ENCODE measurements around the gene AOAH. TPM values are rescaled to one million over a fixed set of nuclear protein-coding genes. Genes with fewer than 3 reads are reported as not detected.

Gene AOAH
- total RNA-seq, 5 donors from 2014 or later (not counting 1 experiment from before 2014, with no cell fraction given): 13.0 to 78.5 (median 27.5) TPM

DNA sequence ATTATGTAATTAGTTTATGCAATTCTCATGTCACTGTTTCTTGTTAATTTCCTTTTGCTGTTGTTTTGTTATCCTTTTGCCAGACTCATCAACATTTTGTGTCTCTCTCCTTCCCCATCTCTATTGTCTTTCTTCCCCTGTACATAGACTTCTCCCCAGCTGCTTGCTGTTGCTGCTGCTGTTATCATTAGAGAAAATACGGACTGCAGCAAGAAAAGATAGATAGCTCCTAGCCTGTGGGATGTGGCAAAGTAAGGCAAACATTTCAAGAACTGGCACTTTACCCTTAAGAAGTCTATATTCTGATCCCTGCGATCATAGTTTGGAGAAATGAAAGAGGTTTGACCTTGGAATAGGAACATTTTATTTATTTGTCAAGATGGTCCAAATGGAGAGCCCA, 162.2 kb downstream of the AOAH start:
- CTCF ChIA-PET: no interaction called here

DNA sequence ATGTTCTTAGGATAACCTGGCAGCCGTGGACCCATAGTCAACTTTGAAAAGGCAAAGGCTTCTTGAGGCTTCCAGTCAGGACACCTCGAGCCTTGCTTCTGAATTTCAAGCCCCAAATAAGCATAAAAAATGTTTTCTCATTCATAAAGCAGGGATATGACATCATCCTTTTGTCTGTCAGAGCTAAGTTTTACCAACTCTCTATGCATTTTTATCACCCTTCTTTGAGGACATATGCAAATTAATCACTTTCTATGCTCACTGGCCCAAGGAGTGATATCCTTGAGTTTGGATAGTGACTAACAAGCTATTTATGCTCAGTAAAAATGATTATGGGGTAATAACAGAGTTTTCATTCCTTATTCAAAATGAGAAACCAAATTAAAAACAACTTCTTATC, 175.3 kb downstream of the AOAH start:
- Histone ChIP-seq H3K4me1 (ENCODE audit: control insufficient read depth in 1 of 2, extremely low read depth in 1 of 2, insufficient read depth in 2 of 2, low read length in 2 of 2) (no peaks in the 10 kb centered on the region), H3K36me3 (ENCODE audit: control insufficient read depth in 2 of 2, extremely low read depth in 1 of 2, insufficient read depth in 1 of 2, low read length in 1 of 2) (peaks cover 3 to 24% of the 10 kb centered on the region in 2 donors)
- H3K4me1 Mint-ChIP-seq: no peaks in the 10 kb centered on the region

More for the DNA sequence above, 162.2 kb downstream of the AOAH start:
- Histone ChIP-seq H3K36me3 (ENCODE audit: control insufficient read depth in 2 of 2, extremely low read depth in 1 of 2, insufficient read depth in 1 of 2, low read length in 1 of 2) (peaks cover 0 to 5% of the 10 kb centered on the region in 2 donors), H3K9me3 (no peaks in the 10 kb centered on the region), H3K27ac (ENCODE audit: low read length) (no peak overlapping the region), H3K4me1 (ENCODE audit: control insufficient read depth in 1 of 2, extremely low read depth in 1 of 2, insufficient read depth in 2 of 2, low read length in 2 of 2) (no peaks in the 10 kb centered on the region), H3K4me3 (ENCODE audit: control insufficient read depth in 1 of 2, extremely low read depth in 1 of 2, low read length in 1 of 2) (no peak overlapping the region), H3K27me3 (replicated peaks in 1 of 2; ENCODE audit: control insufficient read depth in 2 of 2, extremely low read depth in 1 of 2, insufficient read depth in 2 of 2, low read length in 1 of 2) (no peaks in the 10 kb centered on the region)
- Mint-ChIP-seq H3K27me3 (no peaks in the 10 kb centered on the region), H3K4me1 (no peaks in the 10 kb centered on the region), H3K9me3 (no peaks in the 10 kb centered on the region), H3K4me3 (no peak overlapping the region), H3K27ac (no peak overlapping the region), H3K36me3 (peaks cover 5% of the 10 kb centered on the region)
- DNase-seq (no peak), ATAC-seq (replicated peaks in 1 of 4) (no peak)
- POLR2A ChIA-PET: no interaction called here
- WGBS (ENCODE audit: insufficient coverage): no CpG with 5 or more reads among the region's 2 CpGs

DNA sequence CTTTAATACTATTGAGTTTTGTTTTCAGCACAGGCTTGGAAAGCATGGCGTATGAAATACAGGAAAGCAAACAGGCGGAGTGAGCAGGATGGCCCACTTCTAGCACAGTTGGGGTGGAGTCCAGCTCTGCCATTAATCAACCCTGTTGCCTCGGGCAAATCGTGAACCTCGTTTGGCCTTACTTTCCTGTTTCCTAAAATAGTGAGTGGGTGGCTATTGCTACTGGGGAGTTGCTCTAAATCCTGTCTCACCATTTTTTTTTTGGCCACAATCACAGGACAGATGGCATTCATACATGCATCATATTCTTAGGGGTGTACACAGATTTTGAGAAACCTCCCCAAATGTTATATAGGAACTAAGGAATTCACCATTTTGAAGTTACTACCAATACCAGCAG, 176.9 kb downstream of the AOAH start:
- WGBS (ENCODE audit: insufficient coverage): 92% methylated on average over 2 of the region's 5 CpGs
- H3K36me3 ChIP-seq (ENCODE audit: control insufficient read depth in 2 of 2, extremely low read depth in 1 of 2, insufficient read depth in 1 of 2, low read length in 1 of 2): peaks cover 3 to 24% of the 10 kb centered on the region in 2 donors

More for the DNA sequence above, 175.3 kb downstream of the AOAH start:
- H3K9me3 Mint-ChIP-seq: no peaks in the 10 kb centered on the region
- H3K27ac Mint-ChIP-seq: no peak overlapping the region
- POLR2A ChIA-PET: no interaction called here
- Histone ChIP-seq H3K9me3 (no peaks in the 10 kb centered on the region), H3K27ac (ENCODE audit: low read length) (no peak overlapping the region), H3K27me3 (replicated peaks in 1 of 2; ENCODE audit: control insufficient read depth in 2 of 2, extremely low read depth in 1 of 2, insufficient read depth in 2 of 2, low read length in 1 of 2) (no peaks in the 10 kb centered on the region), H3K4me3 (ENCODE audit: control insufficient read depth in 1 of 2, extremely low read depth in 1 of 2, low read length in 1 of 2) (no peak overlapping the region)
- no peak for ATAC-seq (replicated peaks in 1 of 4)
- no peaks in the 10 kb centered on the region for H3K27me3 Mint-ChIP-seq
- H3K4me3 Mint-ChIP-seq: no peak overlapping the region
- H3K36me3 Mint-ChIP-seq: peaks cover 7% of the 10 kb centered on the region
- CTCF ChIA-PET: no interaction called here
- WGBS (ENCODE audit: insufficient coverage): 83% methylated on average over 2 of the region's 2 CpGs
- no peak for DNase-seq

DNA sequence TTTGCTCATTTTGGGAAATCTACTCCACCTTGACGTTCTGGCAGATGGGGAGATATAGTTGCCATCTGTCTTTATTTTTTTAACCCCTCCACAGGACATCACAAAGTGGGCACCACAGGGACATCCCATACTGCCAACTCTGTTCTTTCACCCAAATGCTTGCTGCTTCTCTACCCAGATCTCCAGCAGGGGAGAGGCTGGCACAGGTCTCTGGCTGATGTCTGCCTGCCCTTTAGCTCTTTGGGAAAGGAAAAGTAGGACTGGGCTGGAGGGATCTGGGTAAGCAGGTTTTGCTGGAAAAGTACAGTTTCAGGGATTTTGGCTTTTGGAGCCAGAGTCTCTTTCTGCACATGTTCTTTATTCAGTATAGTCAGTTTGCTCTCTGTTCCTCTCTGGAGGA, 178.0 kb downstream of the AOAH start:
- Mint-ChIP-seq H3K36me3 (peaks cover 11% of the 10 kb centered on the region), H3K27ac (no peak overlapping the region), H3K4me3 (no peak overlapping the region), H3K9me3 (no peaks in the 10 kb centered on the region), H3K27me3 (no peaks in the 10 kb centered on the region), H3K4me1 (no peaks in the 10 kb centered on the region)
- DNase-seq (no peak), ATAC-seq (replicated peaks in 1 of 4) (no peak)
- Histone ChIP-seq H3K27me3 (replicated peaks in 1 of 2; ENCODE audit: control insufficient read depth in 2 of 2, extremely low read depth in 1 of 2, insufficient read depth in 2 of 2, low read length in 1 of 2) (no peaks in the 10 kb centered on the region), H3K9me3 (no peaks in the 10 kb centered on the region), H3K27ac (ENCODE audit: low read length) (no peak overlapping the region), H3K4me1 (ENCODE audit: control insufficient read depth in 1 of 2, extremely low read depth in 1 of 2, insufficient read depth in 2 of 2, low read length in 2 of 2) (no peaks in the 10 kb centered on the region), H3K36me3 (ENCODE audit: control insufficient read depth in 2 of 2, extremely low read depth in 1 of 2, insufficient read depth in 1 of 2, low read length in 1 of 2) (peaks cover 3 to 24% of the 10 kb centered on the region in 2 donors), H3K4me3 (ENCODE audit: control insufficient read depth in 1 of 2, extremely low read depth in 1 of 2, low read length in 1 of 2) (no peak overlapping the region)
- POLR2A ChIA-PET: no interaction called here
- CTCF ChIA-PET: no interaction called here
- WGBS (ENCODE audit: insufficient coverage): no CpG with 5 or more reads among the region's 1 CpG

More for the DNA sequence above, 176.9 kb downstream of the AOAH start:
- Histone ChIP-seq H3K27me3 (replicated peaks in 1 of 2; ENCODE audit: control insufficient read depth in 2 of 2, extremely low read depth in 1 of 2, insufficient read depth in 2 of 2, low read length in 1 of 2) (no peaks in the 10 kb centered on the region), H3K9me3 (no peaks in the 10 kb centered on the region), H3K27ac (ENCODE audit: low read length) (no peak overlapping the region), H3K4me1 (ENCODE audit: control insufficient read depth in 1 of 2, extremely low read depth in 1 of 2, insufficient read depth in 2 of 2, low read length in 2 of 2) (no peaks in the 10 kb centered on the region), H3K4me3 (ENCODE audit: control insufficient read depth in 1 of 2, extremely low read depth in 1 of 2, low read length in 1 of 2) (no peak overlapping the region)
- no peaks in the 10 kb centered on the region for H3K9me3 Mint-ChIP-seq
- no peak overlapping the region for H3K27ac Mint-ChIP-seq
- DNase-seq (no peak), ATAC-seq (replicated peaks in 1 of 4) (no peak)
- no peaks in the 10 kb centered on the region for H3K27me3 Mint-ChIP-seq
- ChIA-PET CTCF (no interaction called here), POLR2A (no interaction called here)
- H3K4me3 Mint-ChIP-seq: no peak overlapping the region
- no peaks in the 10 kb centered on the region for H3K4me1 Mint-ChIP-seq
- H3K36me3 Mint-ChIP-seq: peaks cover 7% of the 10 kb centered on the region

DNA sequence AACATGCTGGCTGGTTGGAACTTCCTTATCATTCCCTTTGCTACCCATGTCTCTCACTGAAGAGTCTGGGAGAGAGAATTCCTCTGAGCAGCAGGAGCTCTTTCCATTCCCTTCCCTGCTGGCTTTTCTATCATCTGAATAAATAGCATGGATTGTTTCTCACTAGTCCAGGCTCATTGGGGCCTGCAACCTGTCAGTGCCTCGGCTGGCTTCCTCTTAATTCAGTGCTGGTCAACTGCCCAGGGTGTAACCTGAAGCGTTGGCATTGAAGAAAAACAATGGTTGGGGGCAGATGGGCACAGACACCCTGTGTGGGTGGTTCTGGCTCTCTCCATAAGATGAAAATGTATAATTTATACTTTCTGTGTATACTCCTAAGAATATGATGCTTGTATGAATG, 179.0 kb downstream of the AOAH start:
- Histone ChIP-seq H3K36me3 (ENCODE audit: control insufficient read depth in 2 of 2, extremely low read depth in 1 of 2, insufficient read depth in 1 of 2, low read length in 1 of 2) (peaks cover 3 to 32% of the 10 kb centered on the region in 2 donors), H3K27me3 (replicated peaks in 1 of 2; ENCODE audit: control insufficient read depth in 2 of 2, extremely low read depth in 1 of 2, insufficient read depth in 2 of 2, low read length in 1 of 2) (no peaks in the 10 kb centered on the region), H3K27ac (ENCODE audit: low read length) (no peak overlapping the region), H3K9me3 (no peaks in the 10 kb centered on the region), H3K4me3 (ENCODE audit: control insufficient read depth in 1 of 2, extremely low read depth in 1 of 2, low read length in 1 of 2) (no peak overlapping the region), H3K4me1 (ENCODE audit: control insufficient read depth in 1 of 2, extremely low read depth in 1 of 2, insufficient read depth in 2 of 2, low read length in 2 of 2) (no peaks in the 10 kb centered on the region)
- Mint-ChIP-seq H3K36me3 (peaks cover 17% of the 10 kb centered on the region), H3K27me3 (no peaks in the 10 kb centered on the region), H3K27ac (no peak overlapping the region), H3K4me3 (no peak overlapping the region), H3K4me1 (no peaks in the 10 kb centered on the region), H3K9me3 (no peaks in the 10 kb centered on the region)
- 83% methylated on average over 1 of the region's 2 CpGs for WGBS (ENCODE audit: insufficient coverage)
- ATAC-seq (replicated peaks in 1 of 4) (no peak), DNase-seq (no peak)
- POLR2A ChIA-PET: interaction anchor here in 1 of 2 donors (0.6 kb wide), 1 partner anchor 257 kb away, joined by 6 read pairs; no protein-coding TSS in a partner anchor
- CTCF ChIA-PET: interaction anchor here in 1 of 2 donors (1.1 kb wide), 1 partner anchor 637 kb away, joined by 3 read pairs; no protein-coding TSS in a partner anchor

DNA sequence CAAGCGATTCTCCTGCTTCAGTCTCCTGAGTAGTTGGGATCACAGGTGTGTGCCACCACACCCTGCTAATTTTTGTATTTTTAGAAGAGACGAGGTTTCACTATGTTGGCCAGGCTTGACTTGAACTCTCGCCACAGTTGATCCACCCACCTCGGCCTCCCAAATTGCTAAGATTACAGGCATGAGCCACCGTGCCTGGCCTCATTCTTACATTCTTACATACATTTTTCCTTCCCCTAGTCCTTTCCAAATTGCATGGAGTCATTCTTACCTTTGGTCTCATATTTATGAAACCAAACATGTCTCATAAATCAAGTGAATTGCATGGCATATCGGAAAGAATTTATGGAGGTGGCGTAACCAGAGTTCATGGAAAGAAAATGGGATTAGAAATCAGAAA, 186.2 kb downstream of the AOAH start:
- POLR2A ChIA-PET: no interaction called here
- Mint-ChIP-seq H3K9me3 (no peaks in the 10 kb centered on the region), H3K4me1 (no peaks in the 10 kb centered on the region), H3K27ac (no peak overlapping the region), H3K36me3 (peaks cover 21% of the 10 kb centered on the region), H3K27me3 (no peaks in the 10 kb centered on the region), H3K4me3 (no peak overlapping the region)
- no peak for DNase-seq
- CTCF ChIA-PET: no interaction called here
- no peaks in the 10 kb centered on the region for H3K9me3 ChIP-seq
- peaks cover 4 to 39% of the 10 kb centered on the region in 2 donors for H3K36me3 ChIP-seq (ENCODE audit: control insufficient read depth in 2 of 2, extremely low read depth in 1 of 2, insufficient read depth in 1 of 2, low read length in 1 of 2)
- H3K4me1 ChIP-seq (ENCODE audit: control insufficient read depth in 1 of 2, extremely low read depth in 1 of 2, insufficient read depth in 2 of 2, low read length in 2 of 2): no peaks in the 10 kb centered on the region
- no peaks in the 10 kb centered on the region for H3K27me3 ChIP-seq (replicated peaks in 1 of 2; ENCODE audit: control insufficient read depth in 2 of 2, extremely low read depth in 1 of 2, insufficient read depth in 2 of 2, low read length in 1 of 2)
- WGBS (ENCODE audit: insufficient coverage): 95% methylated on average over 3 of the region's 7 CpGs
- no peak for ATAC-seq (replicated peaks in 1 of 4)
- H3K27ac ChIP-seq (ENCODE audit: low read length): no peak overlapping the region
- H3K4me3 ChIP-seq (ENCODE audit: control insufficient read depth in 1 of 2, extremely low read depth in 1 of 2, low read length in 1 of 2): no peak overlapping the region
